Suprapubic skin (tissue), 4 donors: ENCODE measurements around the gene GNAI1. TPM values are rescaled to one million over a fixed set of nuclear protein-coding genes. Genes with fewer than 3 reads are reported as not detected.

Experiments
- DNase-seq, 2 donors: peaks; one replicate each; pipeline ENCODE4 v3.0.0-alpha.2; 2019; ENCODE audit warnings: low spot score in 2 of 2
- H3K27ac ChIP-seq: fragments of 200-600 bp; sonication (generic); one replicate; pipeline ENCODE4 v1.5.1; 2019
- H3K27me3 ChIP-seq: fragments of 200-600 bp; sonication (generic); one replicate; pipeline ENCODE4 v1.5.1; 2019
- H3K36me3 ChIP-seq: fragments of 200-600 bp; sonication (generic); one replicate; pipeline ENCODE4 v1.5.1; 2019
- H3K4me1 ChIP-seq: fragments of 200-600 bp; sonication (generic); one replicate; pipeline ENCODE4 v1.5.1; 2019
- H3K4me3 ChIP-seq: fragments of 200-600 bp; sonication (generic); one replicate; pipeline ENCODE4 v1.5.1; 2019; ENCODE audit warnings: mild to moderate bottlenecking
- H3K9me3 ChIP-seq: fragments of 200-600 bp; sonication (generic); one replicate; pipeline ENCODE4 v1.5.1; 2019
- EP300 ChIP-seq: sonication (generic); formaldehyde crosslinking; IDR thresholded peaks from one replicate; pipeline ENCODE4 v1.6.1; 2017; ENCODE audit warnings: antibody characterized with exemption
- POLR2A ChIP-seq, 2 donors: fragments of 450-650 bp; IDR thresholded peaks; one replicate each; pipeline ENCODE4 v1.6.1; 2017; ENCODE audit warnings: antibody characterized with exemption in 2 of 2, mild to moderate bottlenecking in 2 of 2, moderate library complexity in 2 of 2
- POLR2AphosphoS5 ChIP-seq, 3 donors: sonication (generic); formaldehyde crosslinking; IDR thresholded peaks; one replicate each; pipeline ENCODE4 v1.6.1; 2017; ENCODE audit warnings: antibody characterized with exemption in 3 of 3
- WGBS: methylation state at CpG from one replicate; pipeline ENCODE4 v1.1.5; 2018; 5-methylcytosine and 5-hydroxymethylcytosine counted together
- total RNA-seq, 4 donors: library from RNA; depleted of rRNA; stranded (reverse); fragments of >200 nt; gene quantifications; one replicate each; pipeline ENCODE4 v1.1.0, GENCODE V29; 2016
- TF ChIP-seq, protein P1 (sequence below), 2 donors: fragments of 200-600 bp in 1 of 2; fragments of 450-650 bp in 1 of 2; sonication (generic) in 1 of 2; IDR thresholded peaks; one replicate each; pipeline ENCODE4 v1.5.1; 2016 to 2019; ENCODE audit warnings: antibody characterized with exemption in 2 of 2, mild to moderate bottlenecking in 1 of 2, moderate library complexity in 1 of 2

GNAI1 gene
- total RNA-seq, 4 donors from 2014 or later, result 64.9 to 87.9 (median 72.1) TPM

DNA sequence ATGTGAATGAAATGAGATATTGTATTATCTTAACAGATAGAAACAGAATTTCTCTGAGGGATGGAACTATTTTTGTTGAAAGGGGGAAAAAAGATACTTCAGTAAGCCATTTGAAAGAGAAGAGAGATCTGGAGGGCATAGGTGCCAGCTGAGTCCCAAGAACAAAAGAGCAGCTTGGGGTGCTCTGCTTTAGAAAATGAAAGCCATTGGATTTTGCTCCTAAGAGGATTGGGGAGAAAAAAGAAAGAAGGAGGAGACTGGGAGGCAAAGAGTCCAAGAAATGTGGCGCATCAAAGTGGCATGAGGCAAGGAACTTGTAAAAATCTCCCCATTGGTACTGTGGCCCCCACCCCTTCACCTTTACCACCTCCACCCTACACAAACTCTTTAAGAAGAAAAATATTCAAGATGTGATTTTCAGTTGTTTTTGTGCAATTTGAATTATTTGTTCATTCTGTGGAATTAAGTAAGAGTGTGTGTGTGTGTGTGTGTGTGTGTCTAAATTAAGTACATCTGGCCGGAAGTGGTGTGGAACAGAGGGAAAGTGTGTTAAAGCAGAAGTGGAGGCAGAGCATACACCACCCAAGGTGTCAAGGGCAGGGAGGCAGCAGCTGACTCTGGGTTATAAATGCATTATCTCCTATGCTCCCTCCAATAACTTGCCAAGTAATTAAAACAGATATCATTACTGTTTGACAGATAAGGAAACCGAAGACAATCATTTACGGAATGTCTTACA lies 9.9 kb upstream of the GNAI1 start:
- H3K9me3 ChIP-seq, result no peaks in the 10 kb centered on the region
- WGBS, result 66% methylated on average over 4 of the region's 4 CpGs
- H3K27ac ChIP-seq, result no peak overlapping the region
- TF ChIP-seq, protein P1, sequence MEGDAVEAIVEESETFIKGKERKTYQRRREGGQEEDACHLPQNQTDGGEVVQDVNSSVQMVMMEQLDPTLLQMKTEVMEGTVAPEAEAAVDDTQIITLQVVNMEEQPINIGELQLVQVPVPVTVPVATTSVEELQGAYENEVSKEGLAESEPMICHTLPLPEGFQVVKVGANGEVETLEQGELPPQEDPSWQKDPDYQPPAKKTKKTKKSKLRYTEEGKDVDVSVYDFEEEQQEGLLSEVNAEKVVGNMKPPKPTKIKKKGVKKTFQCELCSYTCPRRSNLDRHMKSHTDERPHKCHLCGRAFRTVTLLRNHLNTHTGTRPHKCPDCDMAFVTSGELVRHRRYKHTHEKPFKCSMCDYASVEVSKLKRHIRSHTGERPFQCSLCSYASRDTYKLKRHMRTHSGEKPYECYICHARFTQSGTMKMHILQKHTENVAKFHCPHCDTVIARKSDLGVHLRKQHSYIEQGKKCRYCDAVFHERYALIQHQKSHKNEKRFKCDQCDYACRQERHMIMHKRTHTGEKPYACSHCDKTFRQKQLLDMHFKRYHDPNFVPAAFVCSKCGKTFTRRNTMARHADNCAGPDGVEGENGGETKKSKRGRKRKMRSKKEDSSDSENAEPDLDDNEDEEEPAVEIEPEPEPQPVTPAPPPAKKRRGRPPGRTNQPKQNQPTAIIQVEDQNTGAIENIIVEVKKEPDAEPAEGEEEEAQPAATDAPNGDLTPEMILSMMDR (IDR thresholded peaks at IDR 0.05), result no peak
- no peak for TF ChIP-seq POLR2A (IDR thresholded peaks at IDR 0.05)
- TF ChIP-seq POLR2AphosphoS5 (IDR thresholded peaks at IDR 0.05), result no peak
- no peak for TF ChIP-seq EP300
- peaks cover 14% of the 10 kb centered on the region for H3K4me1 ChIP-seq
- H3K27me3 ChIP-seq, result no peaks in the 10 kb centered on the region
- DNase-seq, result no peak
- H3K4me3 ChIP-seq, result no peak overlapping the region
- H3K36me3 ChIP-seq, result no peaks in the 10 kb centered on the region

DNA sequence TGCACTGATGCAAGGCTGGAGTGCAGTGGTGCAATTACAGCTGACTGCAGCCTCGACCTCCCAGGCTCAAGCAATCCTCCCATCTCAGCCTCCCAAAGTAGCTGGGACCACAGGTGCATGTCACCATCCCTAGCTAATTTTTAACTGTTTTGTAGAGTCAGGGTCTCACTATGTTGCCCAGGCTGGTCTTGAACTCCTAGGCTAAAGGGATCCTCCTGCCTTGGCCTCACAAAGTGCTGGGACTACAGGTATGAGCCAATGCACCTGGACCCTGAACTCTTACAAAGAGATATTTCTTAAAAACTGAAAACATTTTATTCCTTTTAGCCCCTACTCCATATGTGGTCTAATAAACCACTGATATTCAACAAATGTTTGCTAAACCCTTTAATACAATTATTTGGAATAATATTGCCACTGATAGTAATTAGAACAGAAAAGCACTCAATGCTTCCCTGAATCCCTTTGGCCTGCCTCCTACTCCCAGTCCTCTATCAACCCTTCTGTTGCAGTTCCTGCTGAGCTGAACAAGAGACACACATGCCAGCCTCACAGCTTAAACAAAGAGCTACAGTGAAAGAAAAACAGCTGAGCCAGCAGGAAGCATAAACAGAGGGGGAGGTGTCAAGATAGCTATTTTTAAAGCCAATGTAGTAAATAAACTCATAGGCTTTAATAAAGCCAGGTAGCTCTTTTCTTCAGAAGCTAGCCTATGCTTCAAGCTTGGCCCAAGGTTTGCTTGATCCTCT lies 7.0 kb upstream of the GNAI1 start:
- TF ChIP-seq, protein P1 (IDR thresholded peaks at IDR 0.05), result no peak
- Histone ChIP-seq H3K9me3 (no peaks in the 10 kb centered on the region), H3K27me3 (no peaks in the 10 kb centered on the region), H3K36me3 (no peaks in the 10 kb centered on the region), H3K4me1 (peaks cover 14% of the 10 kb centered on the region), H3K27ac (peak overlapping the region; percentile 10), H3K4me3 (no peak overlapping the region)
- 90% methylated on average over 1 of the region's 1 CpG for WGBS
- no peak for DNase-seq

DNA sequence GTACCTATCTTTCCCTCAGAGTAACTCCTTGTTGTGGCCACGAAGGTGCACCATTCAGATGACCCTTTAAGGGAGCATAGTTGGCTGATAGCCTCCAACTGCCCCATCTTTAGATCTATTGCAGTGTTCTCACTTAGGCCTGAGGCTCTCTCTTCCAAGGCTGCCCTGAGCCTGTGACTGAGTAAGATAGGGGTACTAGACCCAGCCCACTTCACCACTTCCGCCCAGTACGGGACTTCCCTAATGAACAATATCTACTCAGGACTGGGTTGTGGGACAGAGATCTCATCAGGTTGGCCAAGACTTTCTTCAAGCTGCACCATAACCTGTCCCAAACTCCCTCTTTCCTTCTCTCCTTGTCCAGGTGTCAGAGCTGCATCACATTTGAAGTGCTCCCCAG lies 5.7 kb upstream of the GNAI1 start:
- WGBS, result 83% methylated on average over 3 of the region's 3 CpGs
- no peak for TF ChIP-seq EP300
- TF ChIP-seq POLR2A (IDR thresholded peaks at IDR 0.05), result no peak
- TF ChIP-seq, protein P1 (IDR thresholded peaks at IDR 0.05), result no peak
- no peak for TF ChIP-seq POLR2AphosphoS5 (IDR thresholded peaks at IDR 0.05)
- H3K27me3 ChIP-seq, result no peaks in the 10 kb centered on the region
- DNase-seq, result no peak
- H3K9me3 ChIP-seq, result no peaks in the 10 kb centered on the region
- H3K4me1 ChIP-seq, result peaks cover 20% of the 10 kb centered on the region
- H3K36me3 ChIP-seq, result no peaks in the 10 kb centered on the region
- H3K27ac ChIP-seq, result no peak overlapping the region
- H3K4me3 ChIP-seq, result no peak overlapping the region

DNA sequence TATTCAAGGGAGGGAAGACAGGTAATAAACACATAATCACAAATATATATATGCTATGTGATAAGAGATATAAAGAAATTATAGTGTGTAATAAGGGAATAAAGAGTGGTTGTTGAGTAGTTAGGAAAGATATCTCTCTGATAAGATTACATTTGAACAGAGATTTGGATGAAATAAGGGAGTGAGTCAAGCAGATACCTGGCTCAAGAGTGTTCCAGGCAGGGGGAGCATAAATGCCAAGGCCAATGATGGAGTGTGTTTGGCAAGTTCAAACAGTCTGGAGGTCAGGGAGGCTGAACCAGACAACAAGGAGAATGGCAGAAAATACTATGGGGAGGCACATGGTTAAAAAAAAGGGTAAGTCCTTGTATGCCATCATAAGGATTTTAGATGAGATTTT lies 4.8 kb upstream of the GNAI1 start:
- H3K27me3 ChIP-seq, result no peaks in the 10 kb centered on the region
- peaks cover 25% of the 10 kb centered on the region for H3K4me1 ChIP-seq
- DNase-seq, result no peak
- no peak for TF ChIP-seq EP300
- no peak for TF ChIP-seq POLR2A (IDR thresholded peaks at IDR 0.05)
- TF ChIP-seq POLR2AphosphoS5 (IDR thresholded peaks at IDR 0.05), result no peak
- TF ChIP-seq, protein P1 (IDR thresholded peaks at IDR 0.05), result no peak
- H3K9me3 ChIP-seq, result no peaks in the 10 kb centered on the region
- no peak overlapping the region for H3K27ac ChIP-seq
- H3K36me3 ChIP-seq, result no peaks in the 10 kb centered on the region
- no peak overlapping the region for H3K4me3 ChIP-seq

DNA sequence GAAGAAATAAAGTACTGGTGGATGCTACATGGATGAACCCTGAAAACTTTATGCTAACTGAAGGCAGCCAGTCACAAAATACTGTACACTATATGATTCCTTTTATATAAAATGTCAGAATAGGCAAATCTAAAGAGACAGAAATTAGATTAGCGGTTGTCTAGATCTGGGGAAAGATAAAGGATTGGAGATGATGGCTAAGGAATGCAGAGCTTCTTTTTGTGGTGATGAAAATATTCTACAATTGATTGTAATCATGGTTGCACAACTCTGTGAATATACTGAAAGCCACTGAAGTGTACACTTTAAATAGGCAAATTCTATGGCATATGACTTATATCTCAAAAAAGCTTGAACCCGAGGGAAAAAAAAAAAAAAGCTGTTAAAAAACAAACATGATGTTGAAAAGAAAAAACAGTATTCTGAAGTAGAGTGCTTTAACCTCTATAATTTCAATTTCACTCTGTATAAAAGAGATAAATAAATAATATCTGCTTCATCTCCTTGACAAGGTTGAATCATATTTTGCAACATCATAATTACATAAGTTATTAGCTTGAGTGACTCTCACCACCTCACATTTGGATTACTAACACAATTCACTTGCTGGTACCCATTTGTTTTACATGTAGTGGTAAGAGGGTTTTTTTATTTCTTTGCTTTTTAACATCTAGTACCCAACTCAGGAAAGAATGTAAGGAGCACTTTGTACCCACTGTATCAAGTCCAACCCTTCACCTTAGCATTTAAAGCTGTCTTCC lies 2.8 kb upstream of the GNAI1 start:
- H3K36me3 ChIP-seq, result no peaks in the 10 kb centered on the region
- 53% methylated on average over 2 of the region's 2 CpGs for WGBS
- H3K27me3 ChIP-seq, result no peaks in the 10 kb centered on the region
- H3K4me1 ChIP-seq, result peaks cover 33% of the 10 kb centered on the region
- no peak overlapping the region for H3K4me3 ChIP-seq
- H3K27ac ChIP-seq, result no peak overlapping the region
- TF ChIP-seq, protein P1 (IDR thresholded peaks at IDR 0.05), result no peak
- TF ChIP-seq POLR2AphosphoS5 (IDR thresholded peaks at IDR 0.05) (no peak), POLR2A (IDR thresholded peaks at IDR 0.05) (no peak), EP300 (no peak)
- DNase-seq, result no peak
- H3K9me3 ChIP-seq, result no peaks in the 10 kb centered on the region
